Stimulated activated naive B cell treated with anti-CD40 and anti-IgM and Interleukin-4, amounts not matched to agents 10 μg/mL and 1 μg/mL and 100 μg/mL, for 72 hours (primary cell): ENCODE results near the gene TPI1.

Experiments
- ATAC-seq, 2 donors: fragments of 150-1000 bp; cut with Tn5 transposase; replicated peaks; 2 replicates each; pipeline ENCODE4 v1.10.0; 2021; ENCODE audit warnings: moderate library complexity in 1 of 2
- DNase-seq: peaks from one replicate; pipeline ENCODE4 v3.0.0; 2021
- H3K27ac Mint-ChIP-seq: one replicate; pipeline ENCODE4 v1.8.0; 2022; ENCODE audit warnings: mild to moderate bottlenecking, mixed read lengths
- H3K27me3 Mint-ChIP-seq, 2 donors: one replicate each; pipeline ENCODE4 v1.8.0; 2022; ENCODE audit warnings: mixed read lengths in 2 of 2
- H3K36me3 Mint-ChIP-seq, 2 donors: one replicate each; pipeline ENCODE4 v1.8.0; 2022; ENCODE audit warnings: mixed read lengths in 2 of 2, mild to moderate bottlenecking in 1 of 2
- H3K4me1 Mint-ChIP-seq, 2 donors: one replicate each; pipeline ENCODE4 v1.8.0; 2022; ENCODE audit warnings: mixed read lengths in 2 of 2, mild to moderate bottlenecking in 1 of 2
- H3K4me3 Mint-ChIP-seq, 2 donors: one replicate each; pipeline ENCODE4 v1.8.0; 2022; ENCODE audit warnings: mild to moderate bottlenecking in 2 of 2, mixed read lengths in 2 of 2, moderate library complexity in 1 of 2
- H3K9me3 Mint-ChIP-seq, 2 donors: one replicate each; pipeline ENCODE4 v1.8.0; 2022; ENCODE audit warnings: mixed read lengths in 2 of 2, mild to moderate bottlenecking in 1 of 2

The TPI1 gene

GRCh38 chr12:6834254-6834653 is 33.1 kb upstream of the TPI1 start:
- no peak overlapping the region for H3K27ac Mint-ChIP-seq
- ATAC-seq (no peak), DNase-seq (no peak)
- no peaks in the 10 kb centered on the region for H3K9me3 Mint-ChIP-seq
- no peak overlapping the region for H3K4me3 Mint-ChIP-seq
- H3K36me3 Mint-ChIP-seq = no peaks in the 10 kb centered on the region
- peaks cover 31 to 46% of the 10 kb centered on the region in 2 donors for H3K27me3 Mint-ChIP-seq
- peaks cover 5 to 11% of the 10 kb centered on the region in 2 donors for H3K4me1 Mint-ChIP-seq

GRCh38 chr12:6834873-6835272 is 32.5 kb upstream of the TPI1 start:
- Mint-ChIP-seq H3K36me3 (no peaks in the 10 kb centered on the region), H3K9me3 (no peaks in the 10 kb centered on the region), H3K27me3 (peaks cover 27 to 40% of the 10 kb centered on the region in 2 donors), H3K27ac (no peak overlapping the region), H3K4me1 (peaks cover 0 to 8% of the 10 kb centered on the region in 2 donors), H3K4me3 (no peak overlapping the region)
- DNase-seq (no peak), ATAC-seq (no peak)

DNA sequence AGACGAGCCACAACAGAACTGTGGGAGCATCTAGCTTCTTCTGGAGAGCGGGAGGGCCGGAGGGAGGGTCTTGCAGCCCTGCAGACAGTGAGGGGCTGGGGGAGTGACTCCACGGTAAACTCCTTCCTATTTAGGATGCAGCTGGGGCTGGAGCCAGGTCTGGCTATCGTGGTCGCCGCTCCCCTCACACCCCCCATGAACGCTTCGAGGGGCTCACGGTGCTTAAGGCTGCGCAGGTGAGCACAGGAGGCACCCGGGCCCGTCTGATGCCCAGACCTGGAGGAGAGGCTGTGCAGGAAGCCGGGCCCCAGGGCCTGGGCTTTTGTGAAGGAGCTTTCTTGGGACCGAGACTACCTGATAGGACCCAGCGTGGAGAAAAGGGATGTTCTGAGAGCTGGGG is 30.5 kb upstream of the TPI1 start:
- Mint-ChIP-seq H3K9me3 (no peaks in the 10 kb centered on the region), H3K4me3 (no peak overlapping the region), H3K4me1 (peaks cover 0 to 11% of the 10 kb centered on the region in 2 donors), H3K27ac (no peak overlapping the region), H3K27me3 (peaks cover 9 to 20% of the 10 kb centered on the region in 2 donors), H3K36me3 (no peaks in the 10 kb centered on the region)
- ATAC-seq (no peak), DNase-seq (no peak)

- Mint-ChIP-seq H3K27me3 (peaks cover 5 to 16% of the 10 kb centered on the region in 2 donors), H3K4me1 (peaks cover 0 to 11% of the 10 kb centered on the region in 2 donors), H3K27ac (no peak overlapping the region), H3K9me3 (no peaks in the 10 kb centered on the region), H3K36me3 (no peaks in the 10 kb centered on the region), H3K4me3 (no peak overlapping the region)
- no peak for DNase-seq
- no peak for ATAC-seq
These were observed 29.8 kb upstream of the TPI1 start for GRCh38 chr12:6837370-6838060.

- DNase-seq (no peak), ATAC-seq (no peak)
- Mint-ChIP-seq H3K4me1 (peaks cover 0 to 11% of the 10 kb centered on the region in 2 donors), H3K4me3 (no peak overlapping the region), H3K9me3 (no peaks in the 10 kb centered on the region), H3K36me3 (no peaks in the 10 kb centered on the region), H3K27ac (no peak overlapping the region), H3K27me3 (peaks cover 16 to 21% of the 10 kb centered on the region in 2 donors)
These were observed 28.5 kb upstream of the TPI1 start for GRCh38 chr12:6838854-6839253.

DNA sequence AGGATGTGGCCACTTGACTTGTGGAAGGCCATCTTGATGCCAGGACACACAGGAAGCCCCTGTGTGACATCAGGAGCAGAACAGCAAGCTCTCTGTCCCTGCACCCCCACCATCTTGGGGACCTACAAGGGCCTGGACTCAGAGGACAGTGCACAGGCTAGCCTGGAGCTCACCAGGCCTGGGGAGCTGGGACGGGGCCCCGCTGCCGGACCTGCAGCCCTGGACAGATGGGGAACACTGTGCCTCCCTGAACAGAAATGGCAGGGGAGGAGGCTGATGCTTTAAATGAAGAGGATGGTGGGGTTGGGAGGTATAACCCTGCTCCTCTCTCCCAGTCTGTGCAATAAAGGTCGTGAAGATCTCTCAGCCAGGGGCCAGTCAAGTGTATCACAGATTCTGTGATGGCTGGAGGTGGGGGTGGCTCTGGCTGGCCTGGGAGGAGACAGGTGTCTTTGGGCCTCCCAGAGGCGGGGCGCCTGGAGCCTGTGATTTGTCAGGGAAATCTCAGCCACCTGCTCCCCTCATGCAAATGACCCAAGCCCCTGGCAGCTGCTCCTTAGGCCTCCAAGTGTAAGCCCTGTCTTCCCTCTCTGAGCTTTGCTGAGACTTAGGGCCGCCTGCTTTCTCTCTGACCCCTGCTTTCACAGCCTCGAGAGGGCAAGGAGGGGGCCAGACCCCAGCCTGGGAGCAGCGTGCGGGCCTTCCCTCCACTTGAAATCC is 27.7 kb upstream of the TPI1 start:
- DNase-seq (no peak), ATAC-seq (peak; percentile 28 to 32)
- Mint-ChIP-seq H3K9me3 (no peaks in the 10 kb centered on the region), H3K4me1 (peaks cover 0 to 11% of the 10 kb centered on the region in 2 donors), H3K27me3 (peaks cover 11 to 17% of the 10 kb centered on the region in 2 donors), H3K4me3 (no peak overlapping the region), H3K36me3 (no peaks in the 10 kb centered on the region), H3K27ac (no peak overlapping the region)

- H3K4me3 Mint-ChIP-seq = no peak overlapping the region
- H3K9me3 Mint-ChIP-seq = no peaks in the 10 kb centered on the region
- H3K27ac Mint-ChIP-seq = no peak overlapping the region
- H3K4me1 Mint-ChIP-seq = peaks cover 0 to 9% of the 10 kb centered on the region in 2 donors
- ATAC-seq (no peak), DNase-seq (no peak)
- no peaks in the 10 kb centered on the region for H3K36me3 Mint-ChIP-seq
- H3K27me3 Mint-ChIP-seq = peaks cover 13 to 15% of the 10 kb centered on the region in 2 donors
These were observed 27.0 kb upstream of the TPI1 start for GRCh38 chr12:6840330-6840729.

DNA sequence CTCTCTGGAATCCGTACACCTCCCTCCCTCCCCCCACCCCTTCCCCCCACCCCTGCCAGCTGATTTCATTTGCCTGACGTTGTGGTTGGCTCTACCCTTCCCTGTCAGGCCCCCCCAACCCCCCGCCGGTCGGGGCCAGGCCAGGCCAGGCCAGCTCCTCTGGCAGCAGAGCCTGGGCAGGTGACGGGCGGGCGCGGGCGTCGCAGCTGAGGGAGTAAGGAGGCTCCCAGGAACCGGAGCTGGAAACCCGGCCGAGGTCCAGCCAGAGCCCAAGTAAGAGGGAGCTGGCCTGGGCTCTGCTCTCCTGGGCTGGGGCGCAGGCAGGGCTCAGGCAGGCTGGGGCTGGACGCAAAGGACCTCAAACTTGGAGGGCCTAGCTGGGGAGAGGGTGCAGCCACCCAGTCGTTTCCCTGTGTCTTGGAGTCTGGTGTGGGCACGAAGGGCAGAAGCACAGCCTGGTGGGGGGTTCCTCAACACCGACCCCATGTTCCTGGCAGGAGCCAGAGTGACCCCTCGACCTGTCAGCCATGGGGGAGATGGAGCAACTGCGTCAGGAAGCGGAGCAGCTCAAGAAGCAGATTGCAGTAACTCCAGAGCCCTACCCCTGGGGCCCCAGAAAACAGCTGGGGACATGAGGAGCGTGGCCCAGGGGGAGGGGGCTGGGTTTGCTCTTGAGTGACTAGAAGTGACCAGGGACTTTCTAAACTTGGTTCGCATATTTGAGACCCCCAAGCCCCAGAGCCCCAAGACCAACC is 26.4 kb upstream of the TPI1 start, which contains the start of gene GNB3:
Gene GNB3, plus strand, starts transcription at position 165 of the 755 bp plus-strand sequence. Its CDS starts 363 bp downstream, at position 528.
- H3K9me3 Mint-ChIP-seq = no peaks in the 10 kb centered on the region
- DNase-seq = no peak
- no peak for ATAC-seq
- peaks cover 0 to 7% of the 10 kb centered on the region in 2 donors for H3K4me1 Mint-ChIP-seq
- no peak within 1 kb of the TSS for H3K27ac Mint-ChIP-seq
- no peaks in the 10 kb centered on the region for H3K36me3 Mint-ChIP-seq
- H3K27me3 Mint-ChIP-seq = peaks cover 13 to 15% of the 10 kb centered on the region in 2 donors
- H3K4me3 Mint-ChIP-seq = no peak within 1 kb of the TSS

DNA sequence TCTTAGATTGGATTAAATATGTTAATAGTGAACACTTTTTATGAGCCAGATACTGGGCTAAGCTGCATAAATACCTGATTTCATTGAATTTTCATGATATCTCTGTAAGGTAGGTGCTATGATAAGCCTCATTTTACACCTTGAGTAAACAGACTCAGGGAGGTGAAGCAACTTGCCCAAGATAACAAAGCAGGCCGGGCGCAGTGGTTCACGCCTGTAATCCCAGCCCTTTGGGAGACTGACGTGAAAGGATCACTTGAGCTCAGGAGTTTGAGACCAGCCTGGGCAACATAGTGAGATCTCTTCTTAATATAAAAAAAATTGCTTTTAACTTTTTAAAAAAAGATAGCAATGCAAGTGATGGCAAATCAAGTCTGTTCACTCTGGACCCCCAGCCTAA is 25.3 kb upstream of the TPI1 start:
- Mint-ChIP-seq H3K36me3 (no peaks in the 10 kb centered on the region), H3K4me3 (no peak overlapping the region), H3K27me3 (peaks cover 13 to 15% of the 10 kb centered on the region in 2 donors), H3K27ac (no peak overlapping the region), H3K9me3 (no peaks in the 10 kb centered on the region), H3K4me1 (peaks cover 0 to 7% of the 10 kb centered on the region in 2 donors)
- DNase-seq (no peak), ATAC-seq (no peak)

GRCh38 chr12:6843118-6843902 is 24.0 kb upstream of the TPI1 start:
- Mint-ChIP-seq H3K27ac (no peak overlapping the region), H3K4me1 (peaks cover 12 to 15% of the 10 kb centered on the region in 2 donors), H3K4me3 (no peak overlapping the region), H3K27me3 (peaks cover 13 to 15% of the 10 kb centered on the region in 2 donors), H3K9me3 (no peaks in the 10 kb centered on the region), H3K36me3 (no peaks in the 10 kb centered on the region)
- no peak for ATAC-seq
- DNase-seq = no peak

- Mint-ChIP-seq H3K4me1 (peaks cover 24 to 33% of the 10 kb centered on the region in 2 donors), H3K9me3 (no peaks in the 10 kb centered on the region), H3K36me3 (peaks cover 0 to 2% of the 10 kb centered on the region in 2 donors), H3K4me3 (no peak overlapping the region), H3K27ac (no peak overlapping the region), H3K27me3 (peaks cover 13 to 15% of the 10 kb centered on the region in 2 donors)
- ATAC-seq = no peak
- no peak for DNase-seq
These were observed 21.9 kb upstream of the TPI1 start for GRCh38 chr12:6845395-6845794.

- Mint-ChIP-seq H3K36me3 (peaks cover 0 to 2% of the 10 kb centered on the region in 2 donors), H3K27me3 (peaks cover 13 to 15% of the 10 kb centered on the region in 2 donors), H3K9me3 (no peaks in the 10 kb centered on the region), H3K4me1 (peaks cover 28 to 41% of the 10 kb centered on the region in 2 donors), H3K4me3 (no peak overlapping the region), H3K27ac (no peak overlapping the region)
- ATAC-seq (no peak), DNase-seq (no peak)
These were observed 20.9 kb upstream of the TPI1 start for GRCh38 chr12:6846316-6846869.

DNA sequence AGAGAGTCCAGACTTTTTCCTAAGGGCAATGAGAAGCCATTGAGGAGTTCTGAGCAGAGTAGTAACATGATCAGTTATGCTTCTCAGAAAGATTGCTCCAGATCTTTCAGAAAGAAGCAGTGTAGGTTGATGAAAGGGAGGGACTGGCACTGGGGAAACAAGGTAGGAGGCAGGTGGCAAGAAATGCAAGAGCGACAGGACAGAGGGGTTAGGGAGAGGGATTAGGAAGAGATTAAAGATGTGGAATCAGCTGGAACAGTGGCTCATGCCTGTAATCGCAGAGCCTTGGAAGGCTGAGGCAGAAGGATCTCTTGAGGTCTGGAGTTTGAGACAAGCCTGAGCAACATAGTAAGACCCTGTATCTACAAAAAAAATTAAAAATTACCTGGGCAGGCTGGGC is 19.7 kb upstream of the TPI1 start:
- peak overlapping the region; percentile 28 for H3K27ac Mint-ChIP-seq
- no peak for DNase-seq
- ATAC-seq = no peak
- peak overlapping the region in 1 of 2 donors; percentile 10 for H3K4me3 Mint-ChIP-seq
- H3K4me1 Mint-ChIP-seq = peaks cover 28 to 45% of the 10 kb centered on the region in 2 donors
- H3K36me3 Mint-ChIP-seq = peaks cover 0 to 2% of the 10 kb centered on the region in 2 donors
- H3K9me3 Mint-ChIP-seq = no peaks in the 10 kb centered on the region
- peaks cover 11 to 14% of the 10 kb centered on the region in 2 donors for H3K27me3 Mint-ChIP-seq
